A172 (cell line): ENCODE data around the gene TMC4. TPM values are rescaled to one million over a fixed set of nuclear protein-coding genes. Genes with fewer than 3 reads are reported as not detected.

ENCODE experiments used
- DNase-seq: peaks from one replicate; pipeline ENCODE4 v3.0.0-alpha.2; 2015; ENCODE audit warnings: low spot score
- total RNA-seq: library from RNA; depleted of rRNA; stranded (reverse); fragments of >200 nt; shearing (Covaris generic); gene quantifications from 2 replicates; pipeline ENCODE4 v1.2.3, GENCODE V29; 2014; rRNA removed

Gene TMC4
- total RNA-seq, 1 experiment from 2014 or later: not detected

GRCh38 chr19:54133312-54133956 lies 39.5 kb downstream of the TMC4 start:
- peak; percentile 74 for DNase-seq

DNA sequence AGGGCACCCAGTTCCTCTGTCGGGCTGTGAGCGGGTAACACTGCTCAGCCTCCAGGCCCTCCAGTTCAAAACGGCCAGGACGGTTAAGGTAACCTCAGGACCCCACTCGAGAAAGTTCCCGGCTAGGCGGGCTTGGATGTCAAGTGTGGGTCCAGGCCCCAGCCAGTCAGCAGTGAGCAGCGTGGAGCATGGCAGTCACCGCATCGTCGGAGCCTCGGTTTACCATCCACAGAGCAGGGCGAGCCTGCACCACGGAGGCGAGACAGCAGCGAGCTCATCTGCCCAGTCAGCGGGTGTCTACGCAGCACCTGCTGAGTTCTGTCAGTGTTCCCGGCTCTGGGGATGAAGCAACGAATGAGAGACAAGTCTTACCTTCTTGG lies 43.4 kb downstream of the TMC4 start:
- DNase-seq: no peak

- DNase-seq: no peak
These were observed 44.0 kb downstream of the TMC4 start for GRCh38 chr19:54128796-54129616.

- DNase-seq: no peak
These were observed 44.6 kb downstream of the TMC4 start for GRCh38 chr19:54128441-54128725.

DNA sequence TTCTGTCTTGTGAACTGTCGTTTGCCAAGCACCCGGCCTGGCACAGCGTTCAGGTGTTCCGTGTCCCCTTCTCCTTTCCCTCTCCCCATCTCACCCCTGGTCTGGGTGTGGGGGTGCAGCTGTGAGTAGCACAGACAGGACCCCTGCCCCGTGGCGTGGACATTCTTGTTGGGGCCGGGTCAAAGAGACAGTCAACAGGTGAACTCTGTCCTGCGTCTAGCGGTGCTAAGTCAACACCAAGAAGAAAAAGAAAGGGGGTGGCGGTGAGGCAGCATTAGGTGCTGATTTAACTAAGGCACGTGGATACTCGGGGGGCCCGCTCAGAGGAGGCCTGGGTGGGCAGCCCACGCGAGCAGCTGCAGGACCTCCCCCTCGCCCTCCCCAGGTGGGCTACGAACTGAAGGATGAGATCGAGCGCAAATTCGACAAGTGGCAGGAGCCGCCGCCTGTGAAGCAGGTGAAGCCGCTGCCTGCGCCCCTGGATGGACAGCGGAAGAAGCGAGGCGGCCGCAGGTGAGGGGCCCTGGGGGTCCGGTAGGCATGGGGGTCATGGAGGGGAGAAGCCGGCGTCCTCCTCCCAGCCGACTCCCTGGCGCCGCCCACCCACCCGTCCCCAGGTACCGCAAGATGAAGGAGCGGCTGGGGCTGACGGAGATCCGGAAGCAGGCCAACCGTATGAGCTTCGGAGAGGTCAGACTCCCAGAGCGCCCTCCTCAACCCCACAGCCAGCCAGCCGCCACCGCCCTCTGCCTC lies 45.1 kb downstream of the TMC4 start:
- no peak for DNase-seq

- DNase-seq: no peak
These were observed 47.2 kb downstream of the TMC4 start for GRCh38 chr19:54125713-54126112.

GRCh38 chr19:54124393-54124792 lies 48.6 kb downstream of the TMC4 start:
- DNase-seq: no peak

DNA sequence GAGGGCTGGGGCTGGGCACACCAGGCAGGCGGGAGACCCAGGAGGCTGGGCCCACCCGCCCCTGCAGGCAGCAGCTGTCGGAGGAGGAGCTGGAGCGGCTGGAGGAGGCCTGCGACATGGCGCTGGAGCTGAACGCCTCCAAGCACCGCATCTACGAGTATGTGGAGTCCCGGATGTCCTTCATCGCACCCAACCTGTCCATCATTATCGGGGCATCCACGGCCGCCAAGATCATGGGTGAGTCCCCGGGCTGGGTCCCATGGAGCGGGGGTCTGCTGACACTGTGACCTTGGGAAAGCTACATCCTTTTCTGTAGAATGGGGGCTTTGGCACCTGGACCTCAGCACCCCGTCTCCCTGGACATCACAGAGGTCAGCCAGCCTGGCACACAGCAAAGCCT lies 49.3 kb downstream of the TMC4 start:
- DNase-seq: no peak

GRCh38 chr19:54121259-54121658 lies 51.7 kb downstream of the TMC4 start:
- no peak for DNase-seq

DNA sequence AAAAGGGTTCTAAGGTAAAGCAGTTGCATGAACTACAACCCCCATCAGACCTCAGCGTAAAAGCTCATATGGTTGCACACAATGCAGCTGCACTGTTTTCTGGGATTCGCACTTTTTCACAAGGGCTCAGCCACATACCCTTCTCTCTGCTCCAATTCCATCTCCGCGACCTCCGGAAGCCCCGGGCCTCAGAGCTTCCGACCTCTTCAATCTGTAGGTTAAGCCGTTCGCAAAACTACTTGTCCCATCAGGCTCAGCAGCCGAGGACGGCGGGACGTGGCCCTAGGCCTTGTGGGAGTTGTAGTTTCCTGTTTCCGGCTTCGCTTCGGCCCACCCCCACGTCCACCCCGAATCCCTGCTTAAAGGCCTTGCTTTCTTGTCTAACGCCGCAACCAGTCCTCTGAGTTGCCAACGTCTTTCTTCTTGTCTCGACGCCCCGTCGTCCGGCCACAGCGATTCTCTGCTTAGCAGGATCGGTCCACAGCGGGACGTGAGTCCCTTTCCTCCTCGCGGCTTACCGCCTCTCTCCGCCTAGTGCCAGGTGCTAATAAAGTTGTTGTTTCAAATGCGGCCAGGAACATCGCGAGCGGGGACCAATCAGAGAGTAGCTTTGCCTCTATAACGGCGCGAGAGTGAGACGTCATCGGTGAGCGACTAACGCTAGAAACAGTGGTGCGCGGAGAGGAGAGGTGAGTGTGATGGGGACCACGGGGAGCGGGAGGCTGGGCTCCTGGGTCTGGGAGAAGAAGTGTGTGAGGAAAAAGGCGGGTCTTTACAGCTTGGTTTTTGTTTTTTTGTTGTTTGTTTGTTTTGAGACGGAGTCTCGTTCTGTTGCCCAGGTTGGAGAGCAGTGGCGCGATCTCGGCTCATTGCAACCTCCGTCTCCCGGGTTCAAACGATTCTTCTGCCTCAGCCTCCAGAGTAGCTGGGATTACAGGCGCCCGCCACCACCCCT lies 57.6 kb downstream of the TMC4 start, which contains the start of the genes PRPF31 and TFPT:
TSS of gene PRPF31 (plus strand) at position 646 of the 955 bp plus-strand sequence. CDS start 2,525 bp downstream, outside the sequence.
TSS of gene TFPT (minus strand) at position 549 of the 955 bp plus-strand sequence. CDS start at position 161, 388 bp downstream.
- peak; percentile 99 for DNase-seq

- peak; percentile 49 for DNase-seq
These were observed 58.4 kb downstream of the TMC4 start for GRCh38 chr19:54114340-54115108.

Other genes starting within 250 kb of the TMC4 start
- 0.43 and 0.72 TPM in 2 replicates for gene CACNG8, start 210.2 kb downstream of the TMC4 start, total RNA-seq
- 6.3 and 7.5 TPM in 2 replicates for gene CACNG6, start 181.5 kb downstream of the TMC4 start, total RNA-seq
- not detected in 2 replicates for gene VSTM1, start 109.3 kb downstream of the TMC4 start, total RNA-seq
- gene TARM1, start 91.8 kb downstream of the TMC4 start, total RNA-seq: not detected in 2 replicates
- gene OSCAR, start 72.4 kb downstream of the TMC4 start, total RNA-seq: 0.41 TPM in 1 of 2 replicates, not detected in the other
- gene NDUFA3, start 70.3 kb downstream of the TMC4 start, total RNA-seq: 79.7 and 156 TPM in 2 replicates
- gene TFPT, start 57.5 kb downstream of the TMC4 start, total RNA-seq: 49.9 and 53.8 TPM in 2 replicates
- gene PRPF31, start 57.4 kb downstream of the TMC4 start, total RNA-seq: 135 and 162 TPM in 2 replicates
- 21.1 and 25.5 TPM in 2 replicates for gene CNOT3, start 35.4 kb downstream of the TMC4 start, total RNA-seq
- 18.7 and 21.1 TPM in 2 replicates for gene LENG1, start 13.4 kb downstream of the TMC4 start, total RNA-seq
- gene MBOAT7, start 16.4 kb upstream of the TMC4 start, total RNA-seq: 405 and 408 TPM in 2 replicates
- 222 and 277 TPM in 2 replicates for gene TSEN34, start 18.1 kb upstream of the TMC4 start, total RNA-seq
- 1,527 and 1,817 TPM in 2 replicates for gene RPS9, start 27.7 kb upstream of the TMC4 start, total RNA-seq
- gene LILRB3, start 49.8 kb upstream of the TMC4 start, total RNA-seq: not detected in 2 replicates
- gene LILRA6, start 69.6 kb upstream of the TMC4 start, total RNA-seq: not detected in 2 replicates
- not detected in 2 replicates for gene LILRB5, start 84.1 kb upstream of the TMC4 start, total RNA-seq
- gene LILRB2, start 108.0 kb upstream of the TMC4 start, total RNA-seq: not detected in 2 replicates
- gene LILRA5, start 140.0 kb upstream of the TMC4 start, total RNA-seq: not detected in 2 replicates
- not detected in 2 replicates for gene LILRA4, start 166.0 kb upstream of the TMC4 start, total RNA-seq
- gene LAIR1, start 191.8 kb upstream of the TMC4 start, total RNA-seq: not detected in 2 replicates
- gene TTYH1, start 242.3 kb upstream of the TMC4 start, total RNA-seq: not detected in 2 replicates